HL-60 (cell line): ENCODE data around the gene TRIP6.

Source experiments
- DNase-seq, 2 experiments: peaks; one replicate each; pipeline ENCODE4 v3.0.0-alpha.2; 2010 to 2020; ENCODE audit warnings: low read depth in 1 of 2, low spot score in 1 of 2
- H3K27ac ChIP-seq: fragments of 250-450 bp; sonication (Bioruptor Pico); replicated peaks from 2 replicates; pipeline ENCODE4 v1.5.1; 2020; ENCODE audit warnings: mild to moderate bottlenecking, moderate library complexity
- H3K27me3 ChIP-seq: fragments of 250-450 bp; sonication (Bioruptor Pico); 2 replicates; pipeline ENCODE4 v1.5.1; 2021; ENCODE audit warnings: mild to moderate bottlenecking, moderate library complexity; ENCODE audit not compliant: insufficient read depth, poor library complexity, severe bottlenecking
- H3K4me3 ChIP-seq: replicated peaks from 2 replicates; pipeline ENCODE4 v1.5.1; 2011; ENCODE audit warnings: mild to moderate bottlenecking, control low read depth, low read length; ENCODE audit not compliant: insufficient read depth
- GABPA ChIP-seq: IDR thresholded peaks from 2 replicates; pipeline ENCODE4 v1.6.1; 2012; ENCODE audit warnings: low read depth
- POLR2AphosphoS5 ChIP-seq: IDR thresholded peaks from 2 replicates; pipeline ENCODE4 v1.6.1; 2012; ENCODE audit warnings: low read depth
- SPI1 ChIP-seq: IDR thresholded peaks from 2 replicates; pipeline ENCODE4 v1.6.1; 2012; ENCODE audit warnings: low read depth, mild to moderate bottlenecking, borderline replicate concordance
- TF ChIP-seq, protein P1 (sequence below): IDR thresholded peaks from 2 replicates; pipeline ENCODE4 v1.6.1; 2012; ENCODE audit warnings: low read depth; ENCODE audit not compliant: insufficient replicate concordance
- TF ChIP-seq, protein P2 (sequence below): IDR thresholded peaks from one replicate; pipeline ENCODE4 v1.5.1; 2011; ENCODE audit warnings: low read length, control low read depth, inconsistent platforms; ENCODE audit not compliant: insufficient read depth

The TRIP6 gene

DNA sequence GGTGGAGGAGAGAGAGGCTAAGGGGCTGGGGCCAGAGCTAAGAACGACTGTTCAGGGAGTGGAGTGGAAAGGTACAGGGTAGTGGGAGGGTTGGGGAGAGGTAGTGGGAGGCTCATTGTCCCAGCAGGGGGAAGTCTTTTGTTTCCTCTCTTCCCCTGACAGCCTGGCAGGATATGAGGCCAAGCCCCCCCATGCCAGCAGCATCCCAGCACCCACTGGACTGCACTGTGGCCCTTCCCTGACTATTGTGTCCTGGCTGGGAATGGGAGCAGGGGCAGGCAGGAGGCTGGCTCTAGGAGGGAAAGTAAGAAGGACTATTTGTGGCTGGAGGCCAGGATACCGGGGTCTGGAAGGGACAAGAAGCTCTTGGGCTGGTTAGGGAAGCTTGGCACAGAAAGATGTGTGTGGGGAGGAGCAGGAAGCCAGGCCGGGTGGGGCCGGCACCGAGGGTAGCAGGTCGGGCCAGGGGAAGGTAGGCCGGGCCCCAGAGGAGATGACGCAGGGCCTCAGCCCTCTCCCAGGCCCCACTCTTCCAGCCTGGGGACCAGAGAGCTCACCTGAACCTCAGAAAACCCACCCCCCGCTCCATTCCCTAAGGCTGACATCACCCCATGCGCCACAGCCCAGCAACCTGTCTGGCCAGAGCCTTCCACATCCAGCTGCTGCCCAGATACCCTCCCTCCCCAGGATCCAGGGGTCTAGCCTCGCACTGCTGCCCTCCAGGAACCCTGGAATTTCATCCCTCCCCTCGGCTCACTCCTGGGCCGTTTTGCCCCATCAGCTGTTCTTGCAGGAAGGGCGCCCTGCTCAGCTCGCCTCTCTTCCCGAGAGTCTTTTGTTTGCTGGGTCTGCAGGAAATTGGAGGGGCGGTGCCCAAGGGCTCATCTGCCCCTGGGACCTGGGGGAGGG, 31.0 kb upstream of the TRIP6 start:
- TF ChIP-seq, protein P1, sequence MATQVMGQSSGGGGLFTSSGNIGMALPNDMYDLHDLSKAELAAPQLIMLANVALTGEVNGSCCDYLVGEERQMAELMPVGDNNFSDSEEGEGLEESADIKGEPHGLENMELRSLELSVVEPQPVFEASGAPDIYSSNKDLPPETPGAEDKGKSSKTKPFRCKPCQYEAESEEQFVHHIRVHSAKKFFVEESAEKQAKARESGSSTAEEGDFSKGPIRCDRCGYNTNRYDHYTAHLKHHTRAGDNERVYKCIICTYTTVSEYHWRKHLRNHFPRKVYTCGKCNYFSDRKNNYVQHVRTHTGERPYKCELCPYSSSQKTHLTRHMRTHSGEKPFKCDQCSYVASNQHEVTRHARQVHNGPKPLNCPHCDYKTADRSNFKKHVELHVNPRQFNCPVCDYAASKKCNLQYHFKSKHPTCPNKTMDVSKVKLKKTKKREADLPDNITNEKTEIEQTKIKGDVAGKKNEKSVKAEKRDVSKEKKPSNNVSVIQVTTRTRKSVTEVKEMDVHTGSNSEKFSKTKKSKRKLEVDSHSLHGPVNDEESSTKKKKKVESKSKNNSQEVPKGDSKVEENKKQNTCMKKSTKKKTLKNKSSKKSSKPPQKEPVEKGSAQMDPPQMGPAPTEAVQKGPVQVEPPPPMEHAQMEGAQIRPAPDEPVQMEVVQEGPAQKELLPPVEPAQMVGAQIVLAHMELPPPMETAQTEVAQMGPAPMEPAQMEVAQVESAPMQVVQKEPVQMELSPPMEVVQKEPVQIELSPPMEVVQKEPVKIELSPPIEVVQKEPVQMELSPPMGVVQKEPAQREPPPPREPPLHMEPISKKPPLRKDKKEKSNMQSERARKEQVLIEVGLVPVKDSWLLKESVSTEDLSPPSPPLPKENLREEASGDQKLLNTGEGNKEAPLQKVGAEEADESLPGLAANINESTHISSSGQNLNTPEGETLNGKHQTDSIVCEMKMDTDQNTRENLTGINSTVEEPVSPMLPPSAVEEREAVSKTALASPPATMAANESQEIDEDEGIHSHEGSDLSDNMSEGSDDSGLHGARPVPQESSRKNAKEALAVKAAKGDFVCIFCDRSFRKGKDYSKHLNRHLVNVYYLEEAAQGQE: no peak
- TF ChIP-seq GABPA: no peak
- TF ChIP-seq, protein P2, sequence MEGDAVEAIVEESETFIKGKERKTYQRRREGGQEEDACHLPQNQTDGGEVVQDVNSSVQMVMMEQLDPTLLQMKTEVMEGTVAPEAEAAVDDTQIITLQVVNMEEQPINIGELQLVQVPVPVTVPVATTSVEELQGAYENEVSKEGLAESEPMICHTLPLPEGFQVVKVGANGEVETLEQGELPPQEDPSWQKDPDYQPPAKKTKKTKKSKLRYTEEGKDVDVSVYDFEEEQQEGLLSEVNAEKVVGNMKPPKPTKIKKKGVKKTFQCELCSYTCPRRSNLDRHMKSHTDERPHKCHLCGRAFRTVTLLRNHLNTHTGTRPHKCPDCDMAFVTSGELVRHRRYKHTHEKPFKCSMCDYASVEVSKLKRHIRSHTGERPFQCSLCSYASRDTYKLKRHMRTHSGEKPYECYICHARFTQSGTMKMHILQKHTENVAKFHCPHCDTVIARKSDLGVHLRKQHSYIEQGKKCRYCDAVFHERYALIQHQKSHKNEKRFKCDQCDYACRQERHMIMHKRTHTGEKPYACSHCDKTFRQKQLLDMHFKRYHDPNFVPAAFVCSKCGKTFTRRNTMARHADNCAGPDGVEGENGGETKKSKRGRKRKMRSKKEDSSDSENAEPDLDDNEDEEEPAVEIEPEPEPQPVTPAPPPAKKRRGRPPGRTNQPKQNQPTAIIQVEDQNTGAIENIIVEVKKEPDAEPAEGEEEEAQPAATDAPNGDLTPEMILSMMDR: no peak
- TF ChIP-seq POLR2AphosphoS5: no peak
- no peak for TF ChIP-seq SPI1
- no peak for DNase-seq
- Histone ChIP-seq H3K27me3 (no peaks in the 10 kb centered on the region), H3K27ac (no peak overlapping the region), H3K4me3 (no peak overlapping the region)

DNA sequence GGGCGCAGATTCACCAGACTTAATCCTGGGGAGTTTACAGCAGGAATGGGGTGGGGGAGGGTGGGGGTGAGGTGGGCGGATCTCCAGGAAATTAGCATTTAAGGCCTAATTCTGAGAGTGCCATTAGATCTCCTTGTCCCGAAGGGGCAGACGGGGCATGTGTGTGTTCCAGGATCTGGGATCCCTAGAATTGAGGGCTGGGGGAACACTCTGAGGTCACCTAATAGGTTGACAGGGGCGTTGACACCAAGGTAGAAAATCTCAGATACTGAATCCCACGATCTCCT, 30.4 kb upstream of the TRIP6 start:
- no peaks in the 10 kb centered on the region for H3K27me3 ChIP-seq
- no peak overlapping the region for H3K4me3 ChIP-seq
- TF ChIP-seq, protein P2: no peak
- peak overlapping the region; percentile 30 for H3K27ac ChIP-seq
- DNase-seq: no peak

DNA sequence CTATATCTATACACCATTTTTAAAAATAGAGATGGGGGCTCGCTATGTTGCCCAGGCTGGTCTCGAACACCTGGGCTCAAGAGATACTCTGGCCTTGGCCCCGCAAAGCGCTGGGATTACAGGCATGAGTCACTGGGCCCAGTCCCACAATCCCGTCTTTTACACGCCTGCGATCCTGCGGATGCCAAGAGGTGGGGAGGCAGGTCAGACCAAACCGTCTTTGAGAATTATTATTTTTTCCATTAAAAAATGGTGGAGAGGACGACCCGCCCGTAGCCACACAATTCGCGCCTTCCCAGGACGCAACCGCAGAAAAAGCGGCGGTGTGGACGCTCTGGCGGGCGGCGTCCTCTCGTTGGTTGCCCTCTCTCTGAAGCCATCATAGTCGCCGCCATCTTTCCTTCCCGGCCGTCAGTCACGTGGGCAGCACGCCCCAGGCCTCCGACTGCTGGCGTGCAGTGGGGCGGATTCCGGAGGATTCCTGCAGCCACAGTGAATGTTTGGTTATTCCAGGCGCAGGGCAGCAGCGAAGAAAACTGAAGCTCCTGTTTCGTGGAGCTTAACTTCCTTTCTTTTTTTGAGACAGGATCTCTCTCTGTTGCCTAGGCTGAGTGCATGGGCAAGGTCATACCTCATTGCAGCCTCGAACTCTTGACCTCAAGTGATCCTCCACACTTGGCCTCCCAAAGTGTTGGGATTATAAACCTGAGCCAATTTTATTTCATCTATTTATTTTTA, 29.9 kb upstream of the TRIP6 start:
- Histone ChIP-seq H3K27ac (peak overlapping the region; percentile 30), H3K27me3 (no peaks in the 10 kb centered on the region), H3K4me3 (peak overlapping the region; percentile 3; the same call in 1 of the 2 replicates)
- peak; percentile 68 to 74 for DNase-seq
- TF ChIP-seq GABPA: no peak
- TF ChIP-seq, protein P1: no peak
- no peak for TF ChIP-seq SPI1
- peak; percentile 42; the same call in 1 of the 2 replicates for TF ChIP-seq POLR2AphosphoS5
- TF ChIP-seq, protein P2: no peak
